Epithelial cell of proximal tubule (primary cell): ENCODE data around the gene GAREM2. TPM values are rescaled to one million over a fixed set of nuclear protein-coding genes. Genes with fewer than 3 reads are reported as not detected.

Source experiments
- DNase-seq: peaks from one replicate; pipeline ENCODE4 v3.0.0-alpha.2; 2011; ENCODE audit warnings: low read depth
- H3K4me3 ChIP-seq: 2 replicates; pipeline ENCODE4 v1.5.1; 2011; ENCODE audit warnings: low read depth, mild to moderate bottlenecking, low read length
- total RNA-seq: library from RNA; depleted of rRNA; stranded (reverse); fragments of >200 nt; gene quantifications from 2 replicates; pipeline ENCODE4 v1.2.3, GENCODE V29; 2015
- TF ChIP-seq, protein P1 (sequence below): conservative IDR thresholded peaks from 2 replicates; pipeline ENCODE4 v1.5.1; 2012; ENCODE audit warnings: low read depth, mild to moderate bottlenecking, low read length

GAREM2 gene
- total RNA-seq, 1 donor from 2014 or later: 1.9 TPM

GRCh38 chr2:26191316-26192159 is 18.6 kb downstream of the GAREM2 start:
- TF ChIP-seq, protein P1, sequence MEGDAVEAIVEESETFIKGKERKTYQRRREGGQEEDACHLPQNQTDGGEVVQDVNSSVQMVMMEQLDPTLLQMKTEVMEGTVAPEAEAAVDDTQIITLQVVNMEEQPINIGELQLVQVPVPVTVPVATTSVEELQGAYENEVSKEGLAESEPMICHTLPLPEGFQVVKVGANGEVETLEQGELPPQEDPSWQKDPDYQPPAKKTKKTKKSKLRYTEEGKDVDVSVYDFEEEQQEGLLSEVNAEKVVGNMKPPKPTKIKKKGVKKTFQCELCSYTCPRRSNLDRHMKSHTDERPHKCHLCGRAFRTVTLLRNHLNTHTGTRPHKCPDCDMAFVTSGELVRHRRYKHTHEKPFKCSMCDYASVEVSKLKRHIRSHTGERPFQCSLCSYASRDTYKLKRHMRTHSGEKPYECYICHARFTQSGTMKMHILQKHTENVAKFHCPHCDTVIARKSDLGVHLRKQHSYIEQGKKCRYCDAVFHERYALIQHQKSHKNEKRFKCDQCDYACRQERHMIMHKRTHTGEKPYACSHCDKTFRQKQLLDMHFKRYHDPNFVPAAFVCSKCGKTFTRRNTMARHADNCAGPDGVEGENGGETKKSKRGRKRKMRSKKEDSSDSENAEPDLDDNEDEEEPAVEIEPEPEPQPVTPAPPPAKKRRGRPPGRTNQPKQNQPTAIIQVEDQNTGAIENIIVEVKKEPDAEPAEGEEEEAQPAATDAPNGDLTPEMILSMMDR: no peak

DNA sequence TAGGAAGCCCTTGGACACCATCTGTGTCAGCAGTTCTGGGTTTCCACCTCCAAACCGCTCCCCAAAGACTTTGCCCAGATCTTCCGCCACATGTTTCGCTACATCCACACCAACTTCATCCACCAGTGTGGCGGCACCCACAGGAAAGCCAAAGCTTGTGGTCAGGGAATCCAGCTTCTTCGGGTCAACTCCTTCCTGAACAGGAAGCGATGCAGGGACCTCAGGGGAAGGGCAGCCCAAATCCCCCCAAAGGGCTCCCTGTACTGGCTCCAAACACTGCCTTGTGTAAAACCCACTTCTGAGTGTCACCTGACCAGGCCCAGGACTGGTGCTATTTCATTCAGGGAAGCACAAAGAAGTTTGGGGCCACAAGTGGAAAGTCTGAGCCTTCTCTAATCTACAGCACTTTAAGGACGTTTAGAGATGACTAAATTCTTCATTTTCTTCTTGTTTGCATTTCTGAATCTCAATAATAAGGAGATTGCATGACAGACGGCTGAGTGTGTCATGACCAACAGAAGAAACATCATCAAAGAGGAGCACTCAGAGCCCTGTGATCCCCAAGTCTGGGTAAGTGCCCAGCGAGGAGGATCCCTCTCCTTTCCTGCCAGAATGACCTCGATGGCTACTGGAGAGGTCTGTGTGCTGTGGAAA is 20.8 kb downstream of the GAREM2 start:
- DNase-seq: no peak
- no peak overlapping the region for H3K4me3 ChIP-seq
- TF ChIP-seq, protein P1: no peak

More at GRCh38 chr2:26191316-26192159, 18.6 kb downstream of the GAREM2 start:
- DNase-seq: no peak
- H3K4me3 ChIP-seq: no peak overlapping the region

- TF ChIP-seq, protein P1: no peak
- no peak overlapping the region for H3K4me3 ChIP-seq
- no peak for DNase-seq
These were observed 22.4 kb downstream of the GAREM2 start for GRCh38 chr2:26195040-26195984.

DNA sequence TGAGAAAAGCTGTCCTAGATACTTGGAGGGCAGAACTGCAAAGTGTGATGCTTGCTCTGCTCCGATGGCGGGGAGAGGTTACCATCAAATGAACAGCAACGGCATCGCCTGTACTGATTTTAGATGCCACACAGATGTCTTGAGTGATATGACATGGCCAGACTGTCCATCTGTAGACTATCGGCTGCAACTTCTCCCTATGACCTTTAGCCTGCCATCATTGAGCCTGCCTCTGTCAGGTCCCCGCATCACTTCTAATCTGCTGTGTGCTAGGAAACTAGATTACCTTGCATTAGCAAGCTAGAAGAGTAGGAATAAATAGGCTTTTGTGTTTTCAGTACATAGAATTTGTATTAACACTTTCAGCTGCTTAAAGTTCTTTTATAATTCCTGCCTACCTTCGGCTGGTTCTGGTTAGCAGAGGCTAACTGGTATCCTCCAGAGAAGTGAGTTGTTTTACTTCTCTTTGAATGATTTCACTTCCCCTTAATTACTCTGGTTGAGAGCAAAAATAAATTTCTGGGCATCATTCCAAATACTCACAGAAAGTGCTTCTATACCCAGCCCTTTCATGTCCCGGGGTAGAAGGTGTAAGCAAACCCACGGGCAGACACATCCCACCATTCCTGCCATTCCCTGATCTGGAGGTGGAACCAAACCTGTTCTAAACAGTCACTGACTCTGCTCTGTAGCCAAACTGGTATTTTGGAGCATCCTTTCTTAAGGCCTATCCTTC is 24.0 kb downstream of the GAREM2 start:
- TF ChIP-seq, protein P1: no peak
- no peak for DNase-seq
- no peak overlapping the region for H3K4me3 ChIP-seq

DNA sequence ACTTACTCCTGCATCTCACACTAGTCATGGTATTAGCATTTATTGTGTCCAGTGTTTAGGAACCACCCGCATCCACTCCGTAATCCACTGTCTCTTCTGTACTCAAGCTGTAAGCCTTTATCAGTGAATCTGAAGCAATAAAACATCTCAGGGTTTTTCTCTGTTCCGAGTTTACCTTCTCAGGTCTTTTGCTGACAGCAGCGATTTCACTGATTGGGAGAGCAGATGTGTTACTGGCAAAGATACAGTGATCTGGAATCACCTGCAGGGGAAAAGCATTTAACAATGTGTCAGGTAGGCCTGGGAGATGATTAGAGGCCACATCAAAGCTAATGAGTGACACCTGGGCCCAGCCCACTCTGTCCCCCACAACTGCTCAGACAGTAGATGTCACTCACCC is 24.6 kb downstream of the GAREM2 start:
- no peak for DNase-seq
- TF ChIP-seq, protein P1: no peak
- no peak overlapping the region for H3K4me3 ChIP-seq

DNA sequence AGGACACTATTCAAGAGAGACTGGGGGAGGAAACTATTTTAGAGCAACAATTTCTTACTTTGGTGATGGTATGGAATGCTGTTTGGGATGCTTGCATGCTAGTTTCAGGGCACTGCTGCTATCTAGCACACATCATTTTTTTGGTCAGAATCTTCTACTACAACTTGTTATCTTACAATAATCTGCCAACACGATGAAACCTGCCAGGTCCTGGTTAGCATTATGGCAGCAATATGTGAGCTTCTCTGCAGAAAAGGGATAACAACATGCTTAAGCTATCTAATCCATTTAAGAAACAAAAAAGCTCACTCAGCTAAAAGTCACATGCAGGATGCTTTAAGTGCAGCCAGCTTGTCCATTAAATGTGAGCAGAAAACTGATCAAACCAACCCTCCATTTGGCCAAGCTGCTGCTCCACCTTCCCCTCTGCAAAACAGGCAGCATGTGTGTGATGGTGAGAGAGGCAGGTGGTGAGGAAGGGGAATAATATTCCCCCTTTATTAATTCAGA is 30.1 kb downstream of the GAREM2 start:
- DNase-seq: no peak
- H3K4me3 ChIP-seq: no peak overlapping the region
- TF ChIP-seq, protein P1: no peak
